GM12891 (cell line): Measurements from ENCODE around the gene BAIAP2.

Source experiments
- PAX5 ChIP-seq: IDR thresholded peaks from 2 replicates; pipeline ENCODE4 v1.6.1; 2011; ENCODE audit warnings: low read length, moderate library complexity, mild to moderate bottlenecking; ENCODE audit not compliant: insufficient read depth, severe bottlenecking
- POLR2A ChIP-seq: IDR thresholded peaks from 2 replicates; pipeline ENCODE4 v1.6.1; 2011; ENCODE audit warnings: low read depth, low read length, control low read depth
- POLR2AphosphoS5 ChIP-seq: IDR thresholded peaks from 2 replicates; pipeline ENCODE4 v1.6.1; 2011; ENCODE audit warnings: low read depth, low read length, control low read depth
- POU2F2 ChIP-seq: IDR thresholded peaks from 2 replicates; pipeline ENCODE4 v1.6.1; 2011; ENCODE audit warnings: low read depth, mild to moderate bottlenecking, control low read depth, low read length, moderate library complexity
- SPI1 ChIP-seq: IDR thresholded peaks from 2 replicates; pipeline ENCODE4 v1.6.1; 2011; ENCODE audit warnings: low read depth, low read length, control low read depth
- TAF1 ChIP-seq: IDR thresholded peaks from 2 replicates; pipeline ENCODE4 v1.6.1; 2011; ENCODE audit warnings: low read depth, low read length, control low read depth

DNA sequence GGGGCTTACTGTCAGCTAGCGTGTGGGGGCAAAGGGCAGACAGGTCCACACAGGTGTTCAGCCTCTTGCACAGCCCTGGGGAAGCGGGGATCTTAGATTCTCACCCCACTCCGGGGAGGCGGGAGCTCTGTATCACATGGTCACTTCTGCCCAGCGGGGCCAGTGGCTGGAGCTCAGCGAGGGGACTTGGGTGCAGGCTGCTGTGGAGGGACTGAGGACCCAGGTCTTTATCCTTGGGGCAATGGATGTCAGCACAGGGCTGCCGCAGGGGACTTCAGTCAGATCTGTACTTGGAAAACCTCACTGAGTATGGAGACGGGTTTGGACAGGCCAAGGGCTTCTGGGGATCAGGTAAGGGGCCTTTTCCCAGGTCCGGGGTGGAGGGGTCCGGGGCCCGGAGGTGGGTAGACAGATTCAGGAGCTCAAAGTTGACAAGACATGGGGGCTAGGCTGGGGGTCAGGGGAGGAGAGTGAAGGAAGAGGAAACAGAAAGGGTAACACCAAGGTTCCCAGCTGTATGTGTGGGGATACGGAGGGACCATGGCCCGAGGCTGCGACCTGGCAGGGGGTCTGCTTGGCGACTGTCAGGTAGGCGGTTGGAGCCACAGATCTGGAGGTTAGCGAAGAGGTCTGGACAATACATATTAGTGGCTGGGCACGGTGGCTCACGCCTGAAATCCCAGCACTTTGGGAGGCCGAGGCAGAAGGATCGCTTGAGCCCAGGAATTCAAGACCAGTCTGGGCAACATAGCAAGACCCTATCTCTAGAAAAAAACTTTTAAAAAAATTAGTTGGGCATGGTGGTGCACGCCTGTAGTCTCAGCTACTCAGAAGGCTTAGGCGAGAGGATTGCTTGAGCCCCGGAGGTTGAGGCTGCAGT lies 15.1 kb upstream of the BAIAP2 start:
- TF ChIP-seq POU2F2: no peak
- TF ChIP-seq POLR2A: no peak
- no peak for TF ChIP-seq TAF1
- TF ChIP-seq SPI1: no peak
- TF ChIP-seq POLR2AphosphoS5: no peak
- TF ChIP-seq PAX5: no peak
